HCEC 1CT (cell line): Measurements from ENCODE around the gene LMNTD1.
"Not testable (repeated sequence)": the region's sequence is repeated elsewhere in the genome, so short reads cannot be mapped to it uniquely, and the experiment has no call there.

ENCODE experiments used
- DNase-seq: peaks from one replicate; pipeline ENCODE4 v3.0.0-alpha.2; 2017

Gene LMNTD1

GRCh38 chr12:25553098-25553497 is at the start of gene LMNTD1:
Gene LMNTD1 (minus strand): TSS chr12:25553283. CDS start chr12:25552959, 324 bp downstream.
- DNase-seq, result peak; percentile 15

- DNase-seq, result no peak
Observed at GRCh38 chr12:25598956-25599355, 45.9 kb upstream of the LMNTD1 start.

- DNase-seq, result not testable (repeated sequence)
Observed at GRCh38 chr12:25595496-25595895, 42.4 kb upstream of the LMNTD1 start.

GRCh38 chr12:25594376-25594775 is 41.3 kb upstream of the LMNTD1 start:
- DNase-seq, result no peak

GRCh38 chr12:25592725-25593495 is 39.8 kb upstream of the LMNTD1 start:
- DNase-seq, result no peak

GRCh38 chr12:25591144-25591543 is 38.1 kb upstream of the LMNTD1 start:
- no peak for DNase-seq

- no peak for DNase-seq
Observed at GRCh38 chr12:25590011-25590721, 37.1 kb upstream of the LMNTD1 start.

GRCh38 chr12:25587346-25587745 is 34.3 kb upstream of the LMNTD1 start:
- no peak for DNase-seq

- DNase-seq, result no peak
Observed at GRCh38 chr12:25585662-25586061, 32.6 kb upstream of the LMNTD1 start.

GRCh38 chr12:25585021-25585523 is 32.0 kb upstream of the LMNTD1 start:
- no peak for DNase-seq

GRCh38 chr12:25584596-25584995 is 31.5 kb upstream of the LMNTD1 start:
- DNase-seq, result no peak

- DNase-seq, result no peak
Observed at GRCh38 chr12:25583545-25583944, 30.5 kb upstream of the LMNTD1 start.

GRCh38 chr12:25581067-25581466 is 28.0 kb upstream of the LMNTD1 start:
- DNase-seq, result no peak

GRCh38 chr12:25578411-25579143 is 25.5 kb upstream of the LMNTD1 start:
- no peak for DNase-seq

- no peak for DNase-seq
Observed at GRCh38 chr12:25574761-25575160, 21.7 kb upstream of the LMNTD1 start.

GRCh38 chr12:25573346-25573745 is 20.3 kb upstream of the LMNTD1 start:
- DNase-seq, result no peak

- DNase-seq, result no peak
Observed at GRCh38 chr12:25570418-25570817, 17.3 kb upstream of the LMNTD1 start.

- DNase-seq, result no peak
Observed at GRCh38 chr12:25566202-25566949, 13.3 kb upstream of the LMNTD1 start.

GRCh38 chr12:25558586-25558985 is 5.5 kb upstream of the LMNTD1 start:
- DNase-seq, result no peak

- DNase-seq, result peak; percentile 64
Observed at GRCh38 chr12:25557830-25558436, 4.8 kb upstream of the LMNTD1 start.

GRCh38 chr12:25556153-25556552 is 3.1 kb upstream of the LMNTD1 start:
- no peak for DNase-seq

GRCh38 chr12:25552681-25553080 is 402 bp downstream of the LMNTD1 start:
- DNase-seq, result no peak
